B cell (primary cell): Measurements from ENCODE around the gene TMEM33. TPM values are rescaled to one million over a fixed set of nuclear protein-coding genes. Genes with fewer than 3 reads are reported as not detected.

ENCODE experiments used
- ATAC-seq: fragments of 200-7000 bp; cut with Tn5 transposase; one replicate; pipeline ENCODE4 v1.10.0; 2021; ENCODE audit warnings: low read depth, mild to moderate bottlenecking, moderate number of reproducible peaks, moderate library complexity
- CTCF ChIA-PET: fragments of 350-600 bp; sonication (Branson Sonifier 250); formaldehyde crosslinking; loops from one replicate; lab custom pipeline; 2021; ENCODE audit warnings: antibody characterized with exemption, inconsistent platforms; lab: Charles Lee
- POLR2A ChIA-PET: fragments of 350-600 bp; sonication (Branson Sonifier 250); formaldehyde crosslinking; loops from one replicate; lab custom pipeline; 2021; ENCODE audit warnings: antibody characterized with exemption; lab: Charles Lee
- DNase-seq: peaks from one replicate; pipeline ENCODE4 v3.0.0; 2013
- H2AFZ ChIP-seq: 2 replicates; pipeline ENCODE4 v1.6.1; 2012; ENCODE audit warnings: mild to moderate bottlenecking, low read depth, low read length; ENCODE audit not compliant: insufficient read depth, poor library complexity, severe bottlenecking
- H3K27ac ChIP-seq, 2 donors: 1 replicate in 1 of 2; 2 replicates in 1 of 2; pipeline ENCODE4 v1.5.1; 2012 to 2013; ENCODE audit warnings: low read length in 2 of 2, mild to moderate bottlenecking in 2 of 2, moderate library complexity in 1 of 2
- H3K27me3 ChIP-seq, 4 experiments: fragments of 200-600 bp in 1 of 4; sonication (generic) in 1 of 4; replicated peaks in 1 of 4; 1 replicate in 2 of 4; 2 replicates in 2 of 4; pipeline versions ENCODE4 v1.6.1 to v1.7.0; 2013 to 2016; ENCODE audit warnings: low read length in 3 of 4, mild to moderate bottlenecking in 2 of 4, mixed read lengths in 1 of 4, moderate library complexity in 1 of 4; ENCODE audit not compliant: insufficient read depth in 4 of 4, control insufficient read depth in 3 of 4; ENCODE audit errors: control extremely low read depth in 1 of 4
- H3K36me3 ChIP-seq, 2 experiments: replicated peaks in 1 of 2; 1 replicate in 1 of 2; 2 replicates in 1 of 2; pipeline versions ENCODE4 v1.6.1 to v1.7.1; 2013; ENCODE audit warnings: low read length in 1 of 2; ENCODE audit not compliant: insufficient read depth in 2 of 2, control insufficient read depth in 1 of 2; ENCODE audit errors: control extremely low read depth in 1 of 2, extremely low read depth in 1 of 2
- H3K4me1 ChIP-seq, 2 donors: fragments of 200-600 bp in 1 of 2; sonication (generic) in 1 of 2; 1 replicate in 1 of 2; 2 replicates in 1 of 2; pipeline versions ENCODE4 v1.5.1 to v1.6.1; 2013 to 2017; ENCODE audit warnings: low read length in 2 of 2; ENCODE audit not compliant: control insufficient read depth in 2 of 2, insufficient read depth in 2 of 2
- H3K4me2 ChIP-seq: replicated peaks from 2 replicates; pipeline ENCODE3; 2012; ENCODE audit warnings: mild to moderate bottlenecking, low read depth, low read length; ENCODE audit not compliant: poor library complexity, severe bottlenecking
- H3K4me3 ChIP-seq, 5 experiments: fragments of 200-600 bp in 1 of 5; sonication (generic) in 1 of 5; 1 replicate in 3 of 5; 2 replicates in 2 of 5; pipeline versions ENCODE4 v1.5.1 to v1.7.0; 2011 to 2016; ENCODE audit warnings: low read length in 4 of 5, mild to moderate bottlenecking in 4 of 5, low read depth in 2 of 5, control low read depth in 1 of 5, moderate library complexity in 1 of 5; ENCODE audit not compliant: insufficient read depth in 1 of 5; ENCODE audit errors: control extremely low read depth in 1 of 5, extremely low read depth in 1 of 5
- H3K79me2 ChIP-seq: fragments of 200-600 bp; sonication (generic); one replicate; pipeline ENCODE4 v1.6.0; 2016; ENCODE audit warnings: low read length; ENCODE audit not compliant: control insufficient read depth, insufficient read depth
- H3K9ac ChIP-seq: fragments of 200-600 bp; sonication (generic); 2 replicates; pipeline ENCODE4 v1.6.1; 2017; ENCODE audit warnings: mild to moderate bottlenecking, low read length, moderate library complexity
- H3K9me3 ChIP-seq, 3 donors: one replicate each; pipeline versions ENCODE4 v1.6.1 to v1.7.1; 2013; ENCODE audit warnings: low read length in 2 of 3; ENCODE audit not compliant: control insufficient read depth in 2 of 3, insufficient read depth in 1 of 3; ENCODE audit errors: control extremely low read depth in 1 of 3
- H4K20me1 ChIP-seq: 2 replicates; pipeline ENCODE4 v1.6.0; 2012; ENCODE audit warnings: mild to moderate bottlenecking, low read length; ENCODE audit not compliant: insufficient read depth, control insufficient read depth, poor library complexity, severe bottlenecking
- H3K27ac Mint-ChIP-seq: one replicate; pipeline ENCODE4 v1.8.0; 2021; ENCODE audit warnings: mixed read lengths
- H3K27me3 Mint-ChIP-seq: one replicate; pipeline ENCODE4 v1.8.0; 2021; ENCODE audit warnings: mixed read lengths
- H3K4me1 Mint-ChIP-seq: one replicate; pipeline ENCODE4 v1.8.0; 2021; ENCODE audit warnings: mixed read lengths
- H3K4me3 Mint-ChIP-seq: one replicate; pipeline ENCODE4 v1.8.0; 2021; ENCODE audit warnings: mixed read lengths
- H3K9me3 Mint-ChIP-seq: one replicate; pipeline ENCODE4 v1.8.0; 2022; ENCODE audit warnings: mixed read lengths; ENCODE audit not compliant: insufficient read depth
- CTCF ChIP-seq: fragments of 200-600 bp; IDR thresholded peaks from one replicate; pipeline ENCODE4 v1.8.0; 2022; ENCODE audit warnings: antibody characterized with exemption, mild to moderate bottlenecking
- EZH2 ChIP-seq: IDR thresholded peaks from 2 replicates; pipeline ENCODE4 v1.6.1; 2012; ENCODE audit warnings: borderline replicate concordance, low read depth, mild to moderate bottlenecking, moderate library complexity, low read length; ENCODE audit not compliant: insufficient read depth, poor library complexity, severe bottlenecking
- WGBS: methylation state at CpG from one replicate; pipeline ENCODE4 v1.1.5; 2013; ENCODE audit warnings: missing lambda C conversion rate; ENCODE audit not compliant: insufficient coverage; 5-methylcytosine and 5-hydroxymethylcytosine counted together
- intact Hi-C: fragments of 100-400 bp; cut with micrococcal nuclease; formaldehyde crosslinking; loops from one replicate; pipeline ENCODE4 v1.10.0; 2022
- polyA plus RNA-seq: library from polyadenylated mRNA; depleted of rRNA; stranded (reverse); fragments of >200 nt; gene quantifications from 2 replicates; pipeline ENCODE4 v1.2.3, GENCODE V29; 2012
- small RNA-seq: library from RNA; depleted of rRNA; stranded (forward); fragments of <200 nt; gene quantifications from one replicate; pipeline ENCODE3, GENCODE V24; 2012; ENCODE audit warnings: low replicate concordance, low read depth; ENCODE audit not compliant: insufficient read length
- total RNA-seq, 2 donors: library from RNA; stranded (reverse); fragments of 120-200 nt in 1 of 2; gene quantifications; 1 replicate in 1 of 2; 2 replicates in 1 of 2; pipeline versions ENCODE4 v1.2.3 to v1.2.4, GENCODE V29; 2013 to 2022

TMEM33 gene
- total and polyA plus RNA-seq, 2 donors (not counting 1 experiment from before 2014, with no cell fraction given): 10.5 to 39.2 TPM

GRCh38 chr4:42008011-42008786 is 73.0 kb downstream of the TMEM33 start:
- H3K27me3 Mint-ChIP-seq: no peaks in the 10 kb centered on the region

More at GRCh38 chr4:42008011-42008786, 73.0 kb downstream of the TMEM33 start:
- no peak overlapping the region for H3K4me2 ChIP-seq
- 100% methylated on average over 3 of the region's 3 CpGs for WGBS
- Mint-ChIP-seq H3K9me3 (no peaks in the 10 kb centered on the region), H3K27ac (no peak overlapping the region), H3K4me1 (peaks cover under 1% of the 10 kb centered on the region), H3K4me3 (no peak overlapping the region)
- H3K4me1 ChIP-seq: no peaks in the 10 kb centered on the region
- peaks cover 45% of the 10 kb centered on the region for H3K79me2 ChIP-seq
- TF ChIP-seq CTCF: no peak
- TF ChIP-seq EZH2: no peak
- peaks cover 27% of the 10 kb centered on the region for H4K20me1 ChIP-seq
- intact Hi-C loops: no loop called here
- peaks cover 9 to 40% of the 10 kb centered on the region in 2 experiments for H3K36me3 ChIP-seq
- H3K4me3 ChIP-seq: no peak overlapping the region
- POLR2A ChIA-PET: no interaction called here
- H3K27ac ChIP-seq: no peak overlapping the region
- no peak overlapping the region for H3K9ac ChIP-seq
- H2AFZ ChIP-seq: no peak overlapping the region
- no peaks in the 10 kb centered on the region for H3K9me3 ChIP-seq
- CTCF ChIA-PET: no interaction called here
- DNase-seq: no peak
- H3K27me3 ChIP-seq: no peaks in the 10 kb centered on the region
- no peak for ATAC-seq

Small RNAs within 50 kb of the gene (small RNA-seq; reads per million reads assigned to genes)
- not detected for gene AC108210.2

Other genes with a start within 250 kb of the TMEM33 start
- gene PHOX2B, start 186.7 kb upstream of the TMEM33 start, total RNA-seq: not detected in 2 replicates
- not detected in 2 replicates for gene PHOX2B, start 186.7 kb upstream of the TMEM33 start, polyA plus RNA-seq
- gene DCAF4L1, start 46.3 kb downstream of the TMEM33 start, total RNA-seq: 0.19 and 0.20 TPM in 2 replicates
- gene DCAF4L1, start 46.3 kb downstream of the TMEM33 start, polyA plus RNA-seq: 0.31 and 0.36 TPM in 2 replicates
- gene SLC30A9, start 55.1 kb downstream of the TMEM33 start, total RNA-seq: 35.2 and 37.0 TPM in 2 replicates
- 9.9 and 12.6 TPM in 2 replicates for gene SLC30A9, start 55.1 kb downstream of the TMEM33 start, polyA plus RNA-seq
- gene BEND4, start 217.2 kb downstream of the TMEM33 start, total RNA-seq: 18.6 and 20.4 TPM in 2 replicates
- 4.3 and 7.2 TPM in 2 replicates for gene BEND4, start 217.2 kb downstream of the TMEM33 start, polyA plus RNA-seq